Measurements from ENCODE around the gene CFAP47.

CFAP47 gene

GRCh38 chrX:36102425-36102824 lies 182.9 kb downstream of the CFAP47 start:
- H3K4me3 ChIP-seq (ENCODE audit: low read length) = no peak overlapping the region
- no peak for TF ChIP-seq CTCF (IDR thresholded peaks at IDR 0.05; ENCODE audit: insufficient read depth, low read depth, low read length, missing control alignments)
- DNase-seq (ENCODE audit: low read depth) = no peak

GRCh38 chrX:36116222-36116621 lies 196.7 kb downstream of the CFAP47 start:
- peak; percentile 0 for DNase-seq (ENCODE audit: low read depth)
- TF ChIP-seq CTCF (IDR thresholded peaks at IDR 0.05; ENCODE audit: insufficient read depth, low read depth, low read length, missing control alignments) = no peak
- H3K4me3 ChIP-seq (ENCODE audit: low read length) = no peak overlapping the region

- no peak for TF ChIP-seq CTCF (IDR thresholded peaks at IDR 0.05; ENCODE audit: insufficient read depth, low read depth, low read length, missing control alignments)
- no peak for DNase-seq (ENCODE audit: low read depth)
- no peak overlapping the region for H3K4me3 ChIP-seq (ENCODE audit: low read length)
These were observed 239.7 kb downstream of the CFAP47 start for GRCh38 chrX:36159254-36159653.

- TF ChIP-seq CTCF (IDR thresholded peaks at IDR 0.05; ENCODE audit: insufficient read depth, low read depth, low read length, missing control alignments) = no peak
- H3K4me3 ChIP-seq (ENCODE audit: low read length) = no peak overlapping the region
- no peak for DNase-seq (ENCODE audit: low read depth)
These were observed 240.5 kb downstream of the CFAP47 start for GRCh38 chrX:36160081-36160480.

- peak; percentile 84 for DNase-seq (ENCODE audit: low read depth)
- H3K4me3 ChIP-seq (ENCODE audit: low read length) = no peak overlapping the region
- no peak for TF ChIP-seq CTCF (IDR thresholded peaks at IDR 0.05; ENCODE audit: insufficient read depth, low read depth, low read length, missing control alignments)
These were observed 279.0 kb downstream of the CFAP47 start for GRCh38 chrX:36198575-36198974.

GRCh38 chrX:36199928-36200327 lies 280.4 kb downstream of the CFAP47 start:
- no peak for TF ChIP-seq CTCF (IDR thresholded peaks at IDR 0.05; ENCODE audit: insufficient read depth, low read depth, low read length, missing control alignments)

GRCh38 chrX:36214924-36215323 lies 295.4 kb downstream of the CFAP47 start:
- TF ChIP-seq CTCF (IDR thresholded peaks at IDR 0.05; ENCODE audit: insufficient read depth, low read depth, low read length, missing control alignments) = no peak
- DNase-seq (ENCODE audit: low read depth) = no peak

More at GRCh38 chrX:36199928-36200327, 280.4 kb downstream of the CFAP47 start:
- no peak overlapping the region for H3K4me3 ChIP-seq (ENCODE audit: low read length)
- DNase-seq (ENCODE audit: low read depth) = peak; percentile 60

More at GRCh38 chrX:36214924-36215323, 295.4 kb downstream of the CFAP47 start:
- H3K4me3 ChIP-seq (ENCODE audit: low read length) = no peak overlapping the region
